Fibroblast of the aortic adventitia (primary cell): Measurements from ENCODE around the gene AFAP1. TPM values are rescaled to one million over a fixed set of nuclear protein-coding genes. Genes with fewer than 3 reads are reported as not detected.

Source experiments
- DNase-seq: peaks from one replicate; pipeline ENCODE4 v3.0.0-alpha.2; 2010; ENCODE audit warnings: low read depth
- H3K4me3 ChIP-seq: 2 replicates; pipeline ENCODE4 v1.5.1; 2011; ENCODE audit warnings: low read depth, mild to moderate bottlenecking, control low read depth, low read length, moderate library complexity
- total RNA-seq: library from RNA; depleted of rRNA; stranded (reverse); fragments of >200 nt; gene quantifications from 2 replicates; pipeline ENCODE4 v1.2.3, GENCODE V29; 2012; ENCODE audit warnings: low replicate concordance
- TF ChIP-seq, protein P1 (sequence below): IDR thresholded peaks from 2 replicates; pipeline ENCODE4 v1.5.1; 2011; ENCODE audit warnings: mild to moderate bottlenecking, low read length, control low read depth, inconsistent platforms; ENCODE audit not compliant: insufficient read depth

The AFAP1 gene
- total RNA-seq, 1 donor = 66.0 TPM

DNA sequence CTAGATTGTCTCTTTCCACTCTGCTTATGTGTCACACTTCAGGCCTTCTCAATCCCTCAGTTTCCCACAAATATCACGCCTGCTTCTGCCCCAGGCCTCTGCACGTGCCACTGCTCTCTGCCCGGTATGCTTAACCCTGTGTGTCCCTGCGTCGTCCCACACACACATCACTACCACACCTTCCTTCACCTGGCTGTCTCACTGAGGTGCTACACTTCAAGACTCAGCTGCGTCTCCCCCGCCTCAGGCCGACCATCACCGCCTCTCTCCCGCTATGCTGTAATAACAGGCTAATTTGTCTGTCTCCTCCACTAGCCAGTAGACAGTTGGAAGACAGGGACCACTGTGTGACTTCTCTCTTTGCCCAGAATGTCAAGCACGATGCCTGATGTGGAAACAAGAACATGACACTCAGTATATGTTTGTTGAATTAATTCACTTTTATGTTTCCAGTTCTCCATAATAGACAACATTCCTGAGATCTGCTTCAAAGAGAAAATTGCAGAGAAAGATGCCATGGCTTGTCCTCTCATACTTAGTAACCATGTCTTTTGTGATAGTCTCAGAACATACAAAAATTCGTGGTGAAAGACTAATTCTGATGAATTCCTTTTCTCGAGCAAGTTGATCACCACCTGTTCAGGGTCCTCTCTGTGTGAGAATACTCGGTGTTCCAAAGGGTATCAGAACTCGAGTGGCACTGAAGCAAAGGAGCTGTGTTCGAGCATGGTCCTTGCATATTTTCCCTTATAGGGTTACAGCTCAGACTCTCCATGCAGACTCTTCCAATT, 54.2 kb downstream of the AFAP1 start:
- no peak overlapping the region for H3K4me3 ChIP-seq
- no peak for DNase-seq
- TF ChIP-seq, protein P1, sequence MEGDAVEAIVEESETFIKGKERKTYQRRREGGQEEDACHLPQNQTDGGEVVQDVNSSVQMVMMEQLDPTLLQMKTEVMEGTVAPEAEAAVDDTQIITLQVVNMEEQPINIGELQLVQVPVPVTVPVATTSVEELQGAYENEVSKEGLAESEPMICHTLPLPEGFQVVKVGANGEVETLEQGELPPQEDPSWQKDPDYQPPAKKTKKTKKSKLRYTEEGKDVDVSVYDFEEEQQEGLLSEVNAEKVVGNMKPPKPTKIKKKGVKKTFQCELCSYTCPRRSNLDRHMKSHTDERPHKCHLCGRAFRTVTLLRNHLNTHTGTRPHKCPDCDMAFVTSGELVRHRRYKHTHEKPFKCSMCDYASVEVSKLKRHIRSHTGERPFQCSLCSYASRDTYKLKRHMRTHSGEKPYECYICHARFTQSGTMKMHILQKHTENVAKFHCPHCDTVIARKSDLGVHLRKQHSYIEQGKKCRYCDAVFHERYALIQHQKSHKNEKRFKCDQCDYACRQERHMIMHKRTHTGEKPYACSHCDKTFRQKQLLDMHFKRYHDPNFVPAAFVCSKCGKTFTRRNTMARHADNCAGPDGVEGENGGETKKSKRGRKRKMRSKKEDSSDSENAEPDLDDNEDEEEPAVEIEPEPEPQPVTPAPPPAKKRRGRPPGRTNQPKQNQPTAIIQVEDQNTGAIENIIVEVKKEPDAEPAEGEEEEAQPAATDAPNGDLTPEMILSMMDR = no peak

DNA sequence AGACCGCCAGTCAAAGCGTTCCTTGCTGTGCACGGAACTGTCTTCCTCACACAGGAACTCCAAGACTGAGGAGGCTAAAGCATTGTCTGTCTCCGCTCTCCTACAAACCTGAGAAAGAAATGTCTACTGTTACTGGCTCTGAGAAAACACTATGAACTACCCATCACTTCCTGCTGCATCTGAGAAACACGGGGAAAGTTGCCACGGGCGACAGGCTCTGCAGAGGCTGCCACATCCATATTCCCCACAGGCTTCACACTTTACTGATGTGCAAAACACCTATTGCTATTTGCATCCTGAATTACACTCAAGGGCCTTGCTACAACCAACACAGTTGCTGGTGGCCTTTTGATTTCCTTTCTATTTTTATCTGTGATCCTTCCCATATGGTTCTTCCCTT, 59.0 kb downstream of the AFAP1 start:
- DNase-seq = no peak
- TF ChIP-seq, protein P1 = no peak
- no peak overlapping the region for H3K4me3 ChIP-seq

DNA sequence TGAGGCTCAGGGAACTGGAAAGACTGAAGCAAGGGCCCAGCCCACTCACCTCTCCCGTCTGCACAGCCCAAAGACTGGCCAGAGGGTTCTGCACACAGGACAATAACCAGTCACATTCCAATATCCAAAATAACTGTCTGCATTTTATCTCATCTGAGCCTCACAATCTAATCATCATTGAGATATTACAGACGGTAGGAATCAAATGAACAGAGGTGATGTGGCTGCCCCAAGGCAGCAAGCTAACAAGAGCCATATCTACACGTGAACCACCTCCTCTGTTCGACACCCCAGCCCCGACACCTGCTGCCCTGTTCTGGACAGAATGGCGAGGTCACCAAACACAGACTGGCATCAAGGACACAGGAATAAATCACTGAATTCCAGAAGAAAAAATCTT, 60.5 kb downstream of the AFAP1 start:
- TF ChIP-seq, protein P1 = no peak
- no peak for DNase-seq

DNA sequence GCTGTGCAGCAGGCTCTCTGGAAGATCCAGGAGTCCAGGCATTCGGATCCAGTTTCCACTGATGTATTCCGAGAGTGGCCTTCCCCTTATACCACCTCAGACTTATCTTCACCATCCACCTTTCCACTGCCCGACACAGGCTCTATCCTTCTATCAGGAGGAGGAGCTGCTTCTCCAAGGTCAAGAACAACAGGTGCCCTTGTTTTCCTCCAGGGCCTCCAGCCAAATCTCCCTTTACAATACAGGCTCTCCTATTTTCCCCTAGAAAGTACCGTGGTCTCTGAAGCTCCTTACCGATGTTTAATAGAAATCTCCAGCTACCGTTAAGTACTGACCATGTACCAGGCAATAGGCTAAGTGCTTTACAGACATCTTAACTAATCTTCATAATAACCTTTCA, 61.3 kb downstream of the AFAP1 start:
- TF ChIP-seq, protein P1 = no peak
- no peak for DNase-seq
- no peak overlapping the region for H3K4me3 ChIP-seq

More for the DNA sequence above, 60.5 kb downstream of the AFAP1 start:
- no peak overlapping the region for H3K4me3 ChIP-seq

DNA sequence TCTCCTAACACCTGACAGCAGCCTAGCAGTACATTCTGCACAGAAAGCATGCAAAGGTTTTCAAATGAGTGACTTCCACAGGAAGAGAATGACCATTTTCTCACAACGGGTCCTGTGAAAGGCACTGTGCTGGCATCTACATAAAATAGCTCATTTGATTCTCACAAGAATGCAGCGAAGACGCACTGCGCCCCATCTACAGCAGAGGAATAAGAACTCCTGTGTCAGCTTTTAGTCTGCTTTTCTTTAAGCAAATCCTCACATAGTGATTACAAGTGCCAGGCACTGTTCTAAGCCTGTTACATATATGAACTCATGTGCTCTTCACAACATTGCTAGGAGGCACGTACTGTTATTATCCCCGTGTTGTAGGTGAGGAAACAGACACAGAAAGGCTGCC, 62.5 kb downstream of the AFAP1 start:
- no peak for DNase-seq
- TF ChIP-seq, protein P1 = no peak
- H3K4me3 ChIP-seq = no peak overlapping the region

DNA sequence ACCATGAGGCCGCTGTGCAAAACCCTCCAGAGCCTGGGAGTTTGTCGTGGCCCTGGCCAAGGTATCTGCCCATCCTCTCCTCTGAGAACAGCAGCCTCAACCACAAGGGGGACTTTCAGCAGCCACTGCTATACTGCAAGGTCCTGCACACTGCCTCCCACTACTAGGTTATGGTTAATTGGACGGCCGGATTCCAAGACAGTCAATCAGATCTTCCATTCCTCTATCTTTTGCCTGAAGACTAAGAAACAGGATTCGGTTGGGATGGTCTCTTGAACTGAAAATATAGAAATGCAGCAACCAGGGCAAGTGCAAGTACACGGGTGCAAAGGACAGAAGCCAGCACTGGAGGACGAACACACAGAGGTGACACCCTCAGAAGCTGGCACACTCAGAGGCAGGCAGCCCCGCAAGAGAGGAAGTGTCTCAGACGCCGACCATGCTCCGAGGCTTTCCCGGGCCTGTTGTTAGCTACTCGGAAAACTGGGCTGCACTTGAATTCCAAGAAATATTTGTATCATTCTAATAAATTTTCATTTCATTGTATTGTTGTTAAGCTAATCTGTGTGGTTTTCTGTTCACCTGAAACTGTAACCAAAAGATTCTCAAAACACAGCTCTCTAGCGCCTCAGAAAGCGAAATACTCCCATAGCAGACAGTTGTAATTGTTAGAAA, 63.3 kb downstream of the AFAP1 start:
- H3K4me3 ChIP-seq = peak overlapping the region; percentile 42
- TF ChIP-seq, protein P1 = peak; percentile 50
- DNase-seq = peak; percentile 64

DNA sequence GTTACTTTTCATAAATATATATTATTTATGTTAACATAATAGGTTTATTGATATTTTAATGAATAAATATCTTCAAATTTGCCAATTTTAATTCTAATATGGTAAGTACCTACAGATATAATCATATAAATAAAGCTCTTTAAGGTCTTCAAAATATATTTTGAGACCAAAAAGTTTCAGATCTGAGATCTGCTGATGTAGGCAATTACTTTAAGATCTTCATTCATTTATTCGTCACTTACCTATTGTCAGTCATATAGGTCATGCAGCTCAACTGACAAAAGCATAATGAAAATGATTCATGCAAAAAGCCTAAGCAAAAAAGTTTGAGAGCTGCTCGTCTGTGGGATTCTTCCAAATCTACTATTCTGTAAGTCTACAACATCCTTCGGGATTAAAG, 64.8 kb downstream of the AFAP1 start:
- no peak overlapping the region for H3K4me3 ChIP-seq
- DNase-seq = no peak
- TF ChIP-seq, protein P1 = no peak
